ENCODE data around the gene FAM9A. TPM values are rescaled to one million over a fixed set of nuclear protein-coding genes. Genes with fewer than 3 reads are reported as not detected.

Gene FAM9A
- total and polyA plus RNA-seq, 9 of the 15 experiments (the other 6 are each of a cell fraction or from before 2014, with no cell fraction given), result 0.07 TPM; not detected in 8

GRCh38 chrX:8834392-8834791 is 33.2 kb upstream of the FAM9A start:
- no peaks in the 10 kb centered on the region for H3K27me3 ChIP-seq (ENCODE audit: control insufficient read depth in 2 of 2, insufficient read depth in 2 of 2, low read length in 2 of 2)
- no peak overlapping the region for H3K4me2 ChIP-seq (ENCODE audit: insufficient read depth, low read length)
- ATAC-seq (no peak), DNase-seq (ENCODE audit: extremely low read depth in 1 of 4, low spot score in 3 of 4) (no peak), FAIRE-seq (no peak)
- no peaks in the 10 kb centered on the region for H3K4me1 ChIP-seq (replicated peaks in 1 of 2; ENCODE audit: control insufficient read depth in 2 of 2, insufficient read depth in 2 of 2, low read length in 2 of 2)
- H3K27ac ChIP-seq (ENCODE audit: extremely low read depth, low read depth, low read length), result no peak overlapping the region
- H3K9ac ChIP-seq (ENCODE audit: insufficient read depth in 1 of 2, low read depth in 2 of 2, low read length in 2 of 2), result no peak overlapping the region
- no peaks in the 10 kb centered on the region for H3K36me3 ChIP-seq (ENCODE audit: control insufficient read depth, insufficient read depth, low read length)
- no peaks in the 10 kb centered on the region for H3K9me3 ChIP-seq (replicated peaks; ENCODE audit: control insufficient read depth, insufficient read depth, low read depth, low read length)
- no peak overlapping the region for H3K4me3 ChIP-seq
- H3K79me2 ChIP-seq (ENCODE audit: control insufficient read depth, insufficient read depth, low read length), result no peaks in the 10 kb centered on the region
- no peaks in the 10 kb centered on the region for H3K9me1 ChIP-seq (ENCODE audit: control insufficient read depth, insufficient read depth, low read length)
- intact Hi-C loops (cut with micrococcal nuclease) (no loop called here), in situ Hi-C loops (cut with MboI) (no loop called here)
- BruUV-seq (replicated peaks), result no TSS peak
- no peak overlapping the region for H2AFZ ChIP-seq (ENCODE audit: low read depth, low read length)
- H4K20me1 ChIP-seq (replicated peaks; ENCODE audit: control insufficient read depth, insufficient read depth, low read length), result no peaks in the 10 kb centered on the region
- WGBS (ENCODE audit: insufficient coverage, low coverage, missing lambda C conversion rate), result 0% methylated on average over 1 of the region's 1 CpG
- ChIA-PET CTCF (ENCODE audit: low intra/inter-chr PET ratio) (no interaction called here), POLR2A (no interaction called here)
- TF ChIP-seq PBX2 (CRISPR knock-in tag; IDR thresholded peaks at IDR 0.05; ENCODE audit: low read depth), result no peak
- no peak for TF ChIP-seq PBX2 (tag; conservative IDR thresholded peaks at IDR 0.05; ENCODE audit: low read depth)
- no peak for TF ChIP-seq MTA1 (IDR thresholded peaks at IDR 0.05; ENCODE audit: borderline replicate concordance)
- no peak for TF ChIP-seq ZNF354B (CRISPR knock-in tag; IDR thresholded peaks at IDR 0.05)
- TF ChIP-seq TEAD2 (tag; IDR thresholded peaks at IDR 0.05), result no peak
- TF ChIP-seq NFE2L1 (tag; IDR thresholded peaks at IDR 0.05; ENCODE audit: borderline replicate concordance, low read depth), result no peak
- no peak for TF ChIP-seq POU5F1 (IDR thresholded peaks at IDR 0.05; ENCODE audit: borderline replicate concordance, low read depth, low read length, partially characterized antibody)
- peak; percentile 48 for TF ChIP-seq MAFF (IDR thresholded peaks at IDR 0.05; ENCODE audit: low read length)
- no peak for TF ChIP-seq ZNF584 (CRISPR knock-in tag; IDR thresholded peaks at IDR 0.05; ENCODE audit: low read depth)
- TF ChIP-seq ZBED1 (IDR thresholded peaks at IDR 0.05), result no peak
- no peak for TF ChIP-seq FIP1L1 (IDR thresholded peaks at IDR 0.05; ENCODE audit: low read depth, low read length, poor library complexity, severe bottlenecking)
- no peak for TF ChIP-seq ZNF277 (CRISPR knock-in tag; IDR thresholded peaks at IDR 0.05; ENCODE audit: borderline replicate concordance)
- no peak for TF ChIP-seq ZNF324 (CRISPR knock-in tag; IDR thresholded peaks at IDR 0.05)
- no peak for TF ChIP-seq SNIP1 (IDR thresholded peaks at IDR 0.05; ENCODE audit: low read depth)
- no peak for TF ChIP-seq CBX5 (IDR thresholded peaks at IDR 0.05; ENCODE audit: borderline replicate concordance, low read depth)
- TF ChIP-seq DDX20 (tag; IDR thresholded peaks at IDR 0.05; ENCODE audit: low read depth), result no peak
- peak; percentile 44; the same call in 1 of the 2 replicates for TF ChIP-seq MAFK (IDR thresholded peaks at IDR 0.05; ENCODE audit: low read length)
- no peak for TF ChIP-seq GATA2 (CRISPR knock-in tag; IDR thresholded peaks at IDR 0.05)
- TF ChIP-seq DMBX1 (CRISPR knock-in tag; IDR thresholded peaks at IDR 0.05; ENCODE audit: borderline replicate concordance), result no peak
- no peak for TF ChIP-seq NELFE (IDR thresholded peaks at IDR 0.05; ENCODE audit: insufficient read depth, insufficient read length)
- TF ChIP-seq ZNF316 (IDR thresholded peaks at IDR 0.05), result peak; percentile 53
- no peak for TF ChIP-seq ZNF184 (CRISPR knock-in tag; IDR thresholded peaks at IDR 0.05)
- no peak for TF ChIP-seq ZNF133 (CRISPR knock-in tag; IDR thresholded peaks at IDR 0.05)

Measured in K562 (cell line).